ENCODE data around the gene SPTSSB.

Gene SPTSSB

GRCh38 chr3:161372321-161373260 lies 1.3 kb upstream of the SPTSSB start:
- TF ChIP-seq CTCF (conservative IDR thresholded peaks at IDR 0.05; ENCODE audit: control insufficient read depth, insufficient read depth, low read depth, low read length), result no peak
- peak overlapping the region; percentile 43 for H3K4me3 ChIP-seq (ENCODE audit: control insufficient read depth, low read depth, low read length)
- DNase-seq (ENCODE audit: low read depth), result no peak

- DNase-seq (ENCODE audit: low read depth), result no peak
- no peak overlapping the region for H3K4me3 ChIP-seq (ENCODE audit: control insufficient read depth, low read depth, low read length)
- TF ChIP-seq CTCF (conservative IDR thresholded peaks at IDR 0.05; ENCODE audit: control insufficient read depth, insufficient read depth, low read depth, low read length), result no peak
These were observed 1.8 kb downstream of the SPTSSB start for GRCh38 chr3:161369531-161369930.

GRCh38 chr3:161366094-161366493 lies 5.2 kb downstream of the SPTSSB start:
- DNase-seq (ENCODE audit: low read depth), result no peak
- no peak for TF ChIP-seq CTCF (conservative IDR thresholded peaks at IDR 0.05; ENCODE audit: control insufficient read depth, insufficient read depth, low read depth, low read length)
- H3K4me3 ChIP-seq (ENCODE audit: control insufficient read depth, low read depth, low read length), result no peak overlapping the region

- no peak for DNase-seq (ENCODE audit: low read depth)
- no peak for TF ChIP-seq CTCF (conservative IDR thresholded peaks at IDR 0.05; ENCODE audit: control insufficient read depth, insufficient read depth, low read depth, low read length)
- H3K4me3 ChIP-seq (ENCODE audit: control insufficient read depth, low read depth, low read length), result no peak overlapping the region
These were observed 12.8 kb downstream of the SPTSSB start for GRCh38 chr3:161358488-161358887.

- no peak for TF ChIP-seq CTCF (conservative IDR thresholded peaks at IDR 0.05; ENCODE audit: control insufficient read depth, insufficient read depth, low read depth, low read length)
- no peak overlapping the region for H3K4me3 ChIP-seq (ENCODE audit: control insufficient read depth, low read depth, low read length)
- no peak for DNase-seq (ENCODE audit: low read depth)
These were observed 15.0 kb downstream of the SPTSSB start for GRCh38 chr3:161356287-161356686.

GRCh38 chr3:161355508-161355907 lies 15.8 kb downstream of the SPTSSB start:
- TF ChIP-seq CTCF (conservative IDR thresholded peaks at IDR 0.05; ENCODE audit: control insufficient read depth, insufficient read depth, low read depth, low read length), result no peak
- DNase-seq (ENCODE audit: low read depth), result no peak
- no peak overlapping the region for H3K4me3 ChIP-seq (ENCODE audit: control insufficient read depth, low read depth, low read length)
